Measurements from ENCODE around the gene PEX3.
A peak's percentile ranks its signal among the peaks of the same experiment; 100 is the strongest.
"Not testable (repeated sequence)": the region's sequence is repeated elsewhere in the genome, so short reads cannot be mapped to it uniquely, and the experiment has no call there.

Gene PEX3

DNA sequence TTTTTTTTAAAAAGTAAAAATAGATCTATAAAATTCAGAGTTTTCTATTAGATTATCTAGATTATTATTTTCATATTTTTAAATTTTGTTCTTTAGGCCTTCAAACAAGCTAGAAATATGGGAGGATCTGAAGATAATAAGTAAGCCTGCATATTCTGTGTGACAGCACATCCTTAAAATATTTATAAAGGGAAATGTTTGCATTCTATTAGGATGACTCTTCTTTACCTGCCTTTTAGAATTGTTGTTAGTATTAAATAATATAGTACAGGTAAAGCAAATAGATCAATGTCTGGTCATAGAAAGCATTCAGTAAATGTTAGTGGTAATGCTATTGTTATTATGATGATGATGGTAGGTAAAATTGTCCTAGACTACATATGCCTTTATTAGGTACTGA, 17.4 kb downstream of the PEX3 start:
- Histone ChIP-seq H3K9ac (no peak overlapping the region), H3K4me1 (no peaks in the 10 kb centered on the region), H3K9me3 (replicated peaks in 1 of 11) (no peaks in the 10 kb centered on the region), H3K27me3 (no peaks in the 10 kb centered on the region), H3K4me2 (no peak overlapping the region), H3K36me3 (peaks cover 15 to 49% (median 35%) of the 10 kb centered on the region in 11 experiments; a peak in 20 of 22 replicates), H3K27ac (no peak overlapping the region), H4K20me1 (no peaks in the 10 kb centered on the region), H3K4me3 (no peak overlapping the region)
- no peak for TF ChIP-seq Cebpa-rat (IDR thresholded peaks at IDR 0.05)

- H3K9ac ChIP-seq = not testable (repeated sequence)
These were observed 18.2 kb downstream of the PEX3 start for GRCh38 chr6:143468823-143469222.

GRCh38 chr6:143471822-143472221, 21.2 kb downstream of the PEX3 start:
- Histone ChIP-seq H3K4me1 (no peaks in the 10 kb centered on the region), H3K4me3 (no peak overlapping the region), H3K27ac (no peak overlapping the region), H3K9me3 (replicated peaks in 1 of 11) (no peaks in the 10 kb centered on the region), H3K36me3 (peaks cover 33 to 69% (median 52%) of the 10 kb centered on the region in 11 experiments), H3K27me3 (no peaks in the 10 kb centered on the region), H4K20me1 (no peaks in the 10 kb centered on the region), H3K4me2 (no peak overlapping the region), H3K9ac (no peak overlapping the region)
- TF ChIP-seq Cebpa-rat (IDR thresholded peaks at IDR 0.05) = 0 out of 22 replicates have a peak, but pooled peaks of 1 of the 11 experiments have one; percentile 31

More at GRCh38 chr6:143468823-143469222, 18.2 kb downstream of the PEX3 start:
- H3K27me3 ChIP-seq; H3K4me2 ChIP-seq; H3K4me3 ChIP-seq; H3K27ac ChIP-seq; H3K4me1 ChIP-seq; H3K9me3 ChIP-seq (replicated peaks in 1 of 11); H4K20me1 ChIP-seq: not testable (repeated sequence)
- H3K36me3 ChIP-seq = peaks cover 23 to 54% (median 39%) of the 10 kb centered on the region in 11 experiments; a peak in 21 of 22 replicates

DNA sequence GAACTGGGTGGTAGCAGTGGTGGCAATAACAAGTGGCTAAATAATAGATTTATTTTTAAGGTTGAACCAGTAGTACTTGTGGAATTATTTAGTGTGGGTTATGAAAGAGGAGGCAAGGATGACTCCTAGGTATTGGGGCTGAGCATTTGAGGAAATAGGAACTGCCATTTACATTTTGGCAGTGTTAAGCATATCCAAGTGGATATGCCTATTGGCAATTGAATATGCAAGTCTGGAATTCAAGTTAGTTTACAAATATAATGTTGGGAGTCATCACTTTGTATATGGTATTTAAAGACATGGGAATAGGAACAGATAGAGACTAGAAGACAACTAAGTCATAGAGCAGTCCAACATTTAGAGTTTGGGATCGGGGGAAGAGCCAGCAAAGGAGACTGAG, 25.9 kb downstream of the PEX3 start:
- Histone ChIP-seq H4K20me1 (no peaks in the 10 kb centered on the region), H3K4me1 (no peaks in the 10 kb centered on the region), H3K4me3 (no peak overlapping the region), H3K27me3 (no peaks in the 10 kb centered on the region), H3K27ac (no peak overlapping the region), H3K9me3 (replicated peaks in 1 of 11) (no peaks in the 10 kb centered on the region), H3K36me3 (peaks cover 46 to 89% (median 67%) of the 10 kb centered on the region in 11 experiments), H3K9ac (no peak overlapping the region), H3K4me2 (no peak overlapping the region)
- TF ChIP-seq Cebpa-rat (IDR thresholded peaks at IDR 0.05) = no peak

GRCh38 chr6:143478479-143479062, 28.0 kb downstream of the PEX3 start:
- H3K36me3 ChIP-seq = peaks cover 31 to 69% (median 47%) of the 10 kb centered on the region in 11 experiments
- H3K4me2 ChIP-seq = no peak overlapping the region
- H3K9ac ChIP-seq = no peak overlapping the region
- H4K20me1 ChIP-seq = no peaks in the 10 kb centered on the region
- H3K9me3 ChIP-seq (replicated peaks in 1 of 11) = no peaks in the 10 kb centered on the region
- H3K4me1 ChIP-seq = no peaks in the 10 kb centered on the region
- TF ChIP-seq Cebpa-rat (IDR thresholded peaks at IDR 0.05) = no peak
- no peak overlapping the region for H3K27ac ChIP-seq
- H3K27me3 ChIP-seq = no peaks in the 10 kb centered on the region
- no peak overlapping the region for H3K4me3 ChIP-seq

GRCh38 chr6:143482593-143482992, 32.0 kb downstream of the PEX3 start:
- Histone ChIP-seq H4K20me1 (no peaks in the 10 kb centered on the region), H3K27me3 (no peaks in the 10 kb centered on the region), H3K4me1 (no peaks in the 10 kb centered on the region), H3K9ac (no peak overlapping the region), H3K9me3 (replicated peaks in 1 of 11) (no peaks in the 10 kb centered on the region), H3K4me2 (no peak overlapping the region), H3K36me3 (peaks cover 3 to 28% (median 16%) of the 10 kb centered on the region in 11 experiments; a peak in 15 of 22 replicates), H3K27ac (no peak overlapping the region), H3K4me3 (no peak overlapping the region)
- no peak for TF ChIP-seq Cebpa-rat (IDR thresholded peaks at IDR 0.05)

GRCh38 chr6:143485967-143486366, 35.4 kb downstream of the PEX3 start:
- Histone ChIP-seq H3K4me3 (no peak overlapping the region), H3K27ac (no peak overlapping the region), H3K4me1 (no peaks in the 10 kb centered on the region), H3K9me3 (replicated peaks in 1 of 11) (no peaks in the 10 kb centered on the region), H4K20me1 (no peaks in the 10 kb centered on the region), H3K4me2 (no peak overlapping the region), H3K27me3 (no peaks in the 10 kb centered on the region), H3K9ac (no peak overlapping the region), H3K36me3 (peaks cover 0 to 10% (median 0%) of the 10 kb centered on the region in 11 experiments; a peak in 4 of 22 replicates)
- no peak for TF ChIP-seq Cebpa-rat (IDR thresholded peaks at IDR 0.05)

DNA sequence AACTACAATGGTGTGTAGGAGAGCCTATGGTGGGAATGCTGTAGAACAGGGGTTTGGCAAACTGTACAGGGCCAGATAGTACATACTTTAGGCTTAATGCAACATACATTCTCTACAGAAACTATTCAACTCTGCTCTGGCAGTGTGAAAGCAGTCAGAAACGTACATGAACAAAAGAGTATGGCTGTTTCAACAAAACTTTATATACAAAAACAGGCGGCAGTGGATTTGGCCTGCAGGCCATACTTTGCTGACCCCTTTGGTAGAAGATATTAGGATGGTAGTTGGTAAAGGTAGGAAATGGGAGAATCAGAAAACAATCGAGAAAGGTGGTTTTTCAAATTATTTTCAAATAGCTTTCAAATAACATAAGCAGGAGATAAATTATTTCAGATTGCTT, 36.1 kb downstream of the PEX3 start:
- H3K4me1 ChIP-seq = no peaks in the 10 kb centered on the region
- H3K9ac ChIP-seq = no peak overlapping the region
- no peak overlapping the region for H3K27ac ChIP-seq
- no peaks in the 10 kb centered on the region for H4K20me1 ChIP-seq
- no peaks in the 10 kb centered on the region for H3K27me3 ChIP-seq
- TF ChIP-seq Cebpa-rat (IDR thresholded peaks at IDR 0.05) = no peak
- peaks cover 0 to 10% (median 0%) of the 10 kb centered on the region in 11 experiments; a peak in 4 of 22 replicates for H3K36me3 ChIP-seq
- H3K9me3 ChIP-seq (replicated peaks in 1 of 11) = no peaks in the 10 kb centered on the region
- no peak overlapping the region for H3K4me3 ChIP-seq
- H3K4me2 ChIP-seq = no peak overlapping the region

GRCh38 chr6:143490244-143490643, 39.6 kb downstream of the PEX3 start:
- TF ChIP-seq Cebpa-rat (IDR thresholded peaks at IDR 0.05) = no peak
- H3K9ac ChIP-seq = no peak overlapping the region
- peaks cover 0 to 9% (median 0%) of the 10 kb centered on the region in 11 experiments; a peak in 4 of 22 replicates for H3K36me3 ChIP-seq
- H3K9me3 ChIP-seq (replicated peaks in 1 of 11) = no peaks in the 10 kb centered on the region
- H3K4me3 ChIP-seq = no peak overlapping the region
- no peak overlapping the region for H3K4me2 ChIP-seq
- no peaks in the 10 kb centered on the region for H4K20me1 ChIP-seq
- no peaks in the 10 kb centered on the region for H3K4me1 ChIP-seq
- H3K27ac ChIP-seq = no peak overlapping the region
- H3K27me3 ChIP-seq = no peaks in the 10 kb centered on the region

DNA sequence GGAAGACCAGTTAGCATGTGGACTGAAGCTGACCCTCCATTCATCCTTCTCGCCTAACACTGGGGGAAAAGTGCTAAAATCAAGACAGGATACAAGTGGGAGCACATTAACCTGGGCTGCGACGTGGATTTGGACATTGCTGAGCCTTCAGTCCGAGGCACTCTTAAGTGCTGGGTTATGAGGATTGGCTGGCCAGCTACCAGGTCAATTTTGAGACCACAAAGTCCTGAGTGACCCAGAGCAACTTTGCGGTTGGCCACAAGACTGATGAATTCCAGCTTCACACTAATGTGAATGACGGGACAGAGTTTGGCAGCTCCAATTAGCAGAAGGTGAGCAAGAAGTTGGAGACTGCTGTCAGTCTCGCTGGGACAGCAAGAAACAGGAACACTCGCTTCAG, 40.2 kb downstream of the PEX3 start:
- TF ChIP-seq Cebpa-rat (IDR thresholded peaks at IDR 0.05) = no peak
- H3K9me3 ChIP-seq (replicated peaks in 1 of 11) = no peaks in the 10 kb centered on the region
- H3K4me3 ChIP-seq = no peak overlapping the region
- no peaks in the 10 kb centered on the region for H3K27me3 ChIP-seq
- no peaks in the 10 kb centered on the region for H4K20me1 ChIP-seq
- H3K9ac ChIP-seq = no peak overlapping the region
- H3K4me2 ChIP-seq = no peak overlapping the region
- H3K27ac ChIP-seq = no peak overlapping the region
- no peaks in the 10 kb centered on the region for H3K4me1 ChIP-seq
- peaks cover 0 to 6% (median 0%) of the 10 kb centered on the region in 11 experiments; a peak in 4 of 22 replicates for H3K36me3 ChIP-seq
